Caco-2 (cell line): ENCODE data around the gene GOLT1A. TPM values are rescaled to one million over a fixed set of nuclear protein-coding genes. Genes with fewer than 3 reads are reported as not detected.

Source experiments
- BruUV-seq: library from RNA; stranded (reverse); fragments of 400-500 nt; replicated peaks from 2 replicates; lab custom pipeline; 2021; lab: Mats Ljungman, UMichigan
- CTCF ChIA-PET: fragments of 300-600 bp; sonication (Branson Sonifier 250); formaldehyde crosslinking; loops from one replicate; lab custom pipeline; 2022; ENCODE audit warnings: antibody characterized with exemption; lab: Charles Lee
- POLR2A ChIA-PET: fragments of 300-600 bp; sonication (Branson Sonifier 250); formaldehyde crosslinking; loops from one replicate; lab custom pipeline; 2022; ENCODE audit warnings: antibody characterized with exemption; lab: Charles Lee
- DNase-seq, 2 experiments: peaks; one replicate each; pipeline versions ENCODE4 v3.0.0 to v3.0.0-alpha.2; 2020 to 2022
- H3K27me3 ChIP-seq: replicated peaks from 2 replicates; pipeline ENCODE4 v1.6.0; 2011; ENCODE audit warnings: low read length; ENCODE audit not compliant: control insufficient read depth, insufficient read depth
- H3K36me3 ChIP-seq: 2 replicates; pipeline ENCODE4 v1.5.1; 2011; ENCODE audit warnings: low read length; ENCODE audit not compliant: control insufficient read depth, insufficient read depth
- H3K4me1 ChIP-seq: fragments of 250-450 bp; sonication (Bioruptor Pico); 2 replicates; pipeline ENCODE4 v1.5.1; 2020; ENCODE audit warnings: mild to moderate bottlenecking
- H3K4me3 ChIP-seq: 2 replicates; pipeline ENCODE4 v1.5.1; 2011; ENCODE audit warnings: low read depth, mild to moderate bottlenecking, control low read depth, low read length
- H3K9me3 ChIP-seq: fragments of 250-450 bp; sonication (Bioruptor Pico); 2 replicates; pipeline ENCODE4 v1.5.1; 2020; ENCODE audit warnings: mild to moderate bottlenecking, moderate library complexity
- H3K27ac Mint-ChIP-seq: one replicate; pipeline ENCODE4 v1.8.0; 2022; ENCODE audit warnings: mixed read lengths; ENCODE audit not compliant: unreplicated experiment
- H3K27me3 Mint-ChIP-seq: one replicate; pipeline ENCODE4 v1.8.0; 2022; ENCODE audit warnings: mixed read lengths; ENCODE audit not compliant: insufficient read depth, unreplicated experiment
- H3K36me3 Mint-ChIP-seq: one replicate; pipeline ENCODE4 v1.8.0; 2022; ENCODE audit warnings: mild to moderate bottlenecking, mixed read lengths; ENCODE audit not compliant: insufficient read depth, unreplicated experiment
- H3K4me1 Mint-ChIP-seq: one replicate; pipeline ENCODE4 v1.8.0; 2022; ENCODE audit warnings: low read depth, mixed read lengths; ENCODE audit not compliant: unreplicated experiment
- H3K4me3 Mint-ChIP-seq: one replicate; pipeline ENCODE4 v1.8.0; 2022; ENCODE audit warnings: mild to moderate bottlenecking, moderate library complexity, mixed read lengths; ENCODE audit not compliant: unreplicated experiment
- H3K9me3 Mint-ChIP-seq: one replicate; pipeline ENCODE4 v1.8.0; 2022; ENCODE audit warnings: mixed read lengths; ENCODE audit not compliant: unreplicated experiment
- CTCF ChIP-seq, 2 experiments: fragments of 200-600 bp in 1 of 2; IDR thresholded peaks; 1 replicate in 1 of 2; 2 replicates in 1 of 2; pipeline versions ENCODE4 v1.5.1 to v1.8.0; 2011 to 2022; ENCODE audit warnings: antibody characterized with exemption in 1 of 2, control low read depth in 1 of 2, inconsistent platforms in 1 of 2, low read depth in 1 of 2, low read length in 1 of 2, mild to moderate bottlenecking in 1 of 2, moderate library complexity in 1 of 2; ENCODE audit not compliant: insufficient read depth in 1 of 2, severe bottlenecking in 1 of 2, unreplicated experiment in 1 of 2
- intact Hi-C: fragments of 100-400 bp; cut with micrococcal nuclease; formaldehyde crosslinking; loops from one replicate; pipeline ENCODE4 v1.10.0; 2022; ENCODE audit not compliant: unreplicated experiment
- total RNA-seq: library from RNA; stranded (reverse); gene quantifications from 2 replicates; pipeline ENCODE4 v1.2.3, GENCODE V29; 2022

The GOLT1A gene
- total RNA-seq, 1 experiment from 2014 or later: 25.9 TPM

GRCh38 chr1:204262506-204263253 is 48.9 kb upstream of the GOLT1A start:
- no peaks in the 10 kb centered on the region for H3K27me3 ChIP-seq
- ChIA-PET CTCF (interaction anchor here (1.2 kb wide), 1 partner anchor 49 kb away, joined by 4 read pairs; the partner anchor contains the start of gene GOLT1A), POLR2A (no interaction called here)
- H3K4me3 ChIP-seq: no peak overlapping the region
- Mint-ChIP-seq H3K4me3 (no peak overlapping the region), H3K27me3 (no peaks in the 10 kb centered on the region), H3K9me3 (no peaks in the 10 kb centered on the region), H3K27ac (peak overlapping the region; percentile 30), H3K4me1 (peaks cover 14% of the 10 kb centered on the region), H3K36me3 (peaks cover 26% of the 10 kb centered on the region)
- no peak for TF ChIP-seq CTCF (IDR thresholded peaks at IDR 0.05; ENCODE audit: insufficient read depth in 1 of 2, low read depth in 1 of 2, low read length in 1 of 2, severe bottlenecking in 1 of 2, unreplicated experiment in 1 of 2)
- H3K36me3 ChIP-seq: peaks cover 7% of the 10 kb centered on the region
- H3K9me3 ChIP-seq: no peaks in the 10 kb centered on the region
- peaks cover 20% of the 10 kb centered on the region for H3K4me1 ChIP-seq
- intact Hi-C loops: no loop called here
- no peak for DNase-seq
- BruUV-seq: no TSS peak

DNA sequence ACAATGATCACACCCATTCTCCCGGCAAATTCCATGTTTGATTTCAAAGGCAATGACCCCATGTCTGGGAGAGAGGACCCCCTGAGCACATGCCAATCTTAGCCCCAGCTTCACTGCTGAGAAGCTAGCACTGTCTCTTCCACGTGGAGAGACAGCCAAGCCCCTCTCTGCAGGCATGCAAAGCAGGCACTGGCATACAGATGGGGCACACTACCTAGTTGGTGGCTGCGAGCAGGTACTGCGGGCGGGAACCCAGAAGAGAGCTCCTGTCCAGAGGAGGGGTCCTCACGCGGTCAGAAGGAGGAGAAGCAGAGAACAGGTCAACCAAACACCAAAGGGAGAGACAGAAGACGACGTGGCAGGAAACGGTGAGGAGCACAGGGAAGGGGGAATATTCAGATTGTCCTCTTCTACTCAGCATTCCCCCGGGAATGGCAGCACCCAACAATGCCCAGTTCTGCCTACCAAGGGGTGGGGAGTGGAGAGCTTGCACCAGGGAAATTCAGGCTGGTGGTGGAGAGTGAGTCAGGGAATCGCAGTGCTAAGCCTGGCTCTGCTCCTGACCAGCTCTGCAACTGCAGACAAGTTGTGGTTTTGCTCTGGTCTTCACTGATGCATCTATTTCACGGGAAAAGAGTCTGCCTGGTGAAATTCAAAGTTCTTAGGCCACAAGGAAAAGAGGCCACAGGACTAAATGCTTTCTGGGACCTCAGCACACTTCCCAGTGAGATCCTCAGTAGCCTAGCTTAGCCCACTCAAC is 48.1 kb upstream of the GOLT1A start:
- peaks cover 15% of the 10 kb centered on the region for H3K4me1 ChIP-seq
- no peak for TF ChIP-seq CTCF (IDR thresholded peaks at IDR 0.05; ENCODE audit: insufficient read depth in 1 of 2, low read depth in 1 of 2, low read length in 1 of 2, severe bottlenecking in 1 of 2, unreplicated experiment in 1 of 2)
- H3K9me3 ChIP-seq: no peaks in the 10 kb centered on the region
- peaks cover 26% of the 10 kb centered on the region for H3K36me3 Mint-ChIP-seq
- intact Hi-C loops: no loop called here
- H3K4me3 ChIP-seq: no peak overlapping the region
- H3K36me3 ChIP-seq: peaks cover 4% of the 10 kb centered on the region
- ChIA-PET POLR2A (no interaction called here), CTCF (no interaction called here)
- H3K27me3 ChIP-seq: no peaks in the 10 kb centered on the region
- no peak overlapping the region for H3K27ac Mint-ChIP-seq
- DNase-seq: no peak
- H3K4me1 Mint-ChIP-seq: peaks cover 9% of the 10 kb centered on the region
- BruUV-seq: no TSS peak
- no peak overlapping the region for H3K4me3 Mint-ChIP-seq
- H3K9me3 Mint-ChIP-seq: no peaks in the 10 kb centered on the region
- H3K27me3 Mint-ChIP-seq: no peaks in the 10 kb centered on the region

GRCh38 chr1:204261266-204261665 is 47.5 kb upstream of the GOLT1A start:
- no peak for DNase-seq
- peaks cover 4% of the 10 kb centered on the region for H3K36me3 ChIP-seq
- intact Hi-C loops: no loop called here
- H3K4me1 Mint-ChIP-seq: peaks cover 2% of the 10 kb centered on the region
- ChIA-PET POLR2A (no interaction called here), CTCF (no interaction called here)
- H3K27ac Mint-ChIP-seq: no peak overlapping the region
- H3K36me3 Mint-ChIP-seq: peaks cover 22% of the 10 kb centered on the region
- no peaks in the 10 kb centered on the region for H3K27me3 Mint-ChIP-seq
- no peaks in the 10 kb centered on the region for H3K9me3 Mint-ChIP-seq
- peaks cover 8% of the 10 kb centered on the region for H3K4me1 ChIP-seq
- no peak overlapping the region for H3K4me3 ChIP-seq
- no peaks in the 10 kb centered on the region for H3K9me3 ChIP-seq
- no TSS peak for BruUV-seq
- TF ChIP-seq CTCF (IDR thresholded peaks at IDR 0.05; ENCODE audit: insufficient read depth in 1 of 2, low read depth in 1 of 2, low read length in 1 of 2, severe bottlenecking in 1 of 2, unreplicated experiment in 1 of 2): no peak
- H3K4me3 Mint-ChIP-seq: no peak overlapping the region
- no peaks in the 10 kb centered on the region for H3K27me3 ChIP-seq
